Activated CD8-positive, alpha-beta T cell treated with anti-CD3 and anti-CD28 coated beads for 36 hours (primary cell): ENCODE data around the gene LETM1. TPM values are rescaled to one million over a fixed set of nuclear protein-coding genes. Genes with fewer than 3 reads are reported as not detected.

Source experiments
- ATAC-seq: fragments of 200-7000 bp; cut with Tn5 transposase; one replicate; pipeline ENCODE4 v1.10.0; 2021; ENCODE audit warnings: mild to moderate bottlenecking, moderate library complexity
- CTCF ChIA-PET: fragments of 350-600 bp; sonication (Branson Sonifier 250); formaldehyde crosslinking; loops from one replicate; lab custom pipeline; 2021; ENCODE audit warnings: antibody characterized with exemption; lab: Charles Lee
- POLR2A ChIA-PET: fragments of 350-600 bp; sonication (Branson Sonifier 250); formaldehyde crosslinking; loops from one replicate; lab custom pipeline; 2021; ENCODE audit warnings: antibody characterized with exemption; lab: Charles Lee
- DNase-seq: peaks from one replicate; pipeline ENCODE4 v3.0.0-alpha.2; 2020
- H3K27ac Mint-ChIP-seq: one replicate; pipeline ENCODE4 v1.8.0; 2021; ENCODE audit warnings: mild to moderate bottlenecking, mixed read lengths
- H3K27me3 Mint-ChIP-seq: one replicate; pipeline ENCODE4 v1.8.0; 2021; ENCODE audit warnings: mixed read lengths
- H3K36me3 Mint-ChIP-seq: one replicate; pipeline ENCODE4 v1.8.0; 2021; ENCODE audit warnings: low read depth, mixed read lengths
- H3K4me1 Mint-ChIP-seq: one replicate; pipeline ENCODE4 v1.8.0; 2021; ENCODE audit warnings: low read depth, mixed read lengths
- H3K4me3 Mint-ChIP-seq: one replicate; pipeline ENCODE4 v1.8.0; 2021; ENCODE audit warnings: mild to moderate bottlenecking, moderate library complexity, mixed read lengths
- H3K9me3 Mint-ChIP-seq: one replicate; pipeline ENCODE4 v1.8.0; 2021; ENCODE audit warnings: mixed read lengths
- intact Hi-C: fragments of 100-400 bp; cut with micrococcal nuclease; formaldehyde crosslinking; loops from one replicate; pipeline ENCODE4 v1.10.0; 2022
- total RNA-seq, 2 experiments: library from RNA; stranded (reverse); gene quantifications; one replicate each; pipeline ENCODE4 v1.2.3, GENCODE V29; 2021
- TF ChIP-seq, protein P1 (sequence below): fragments of 200-600 bp; IDR thresholded peaks from one replicate; pipeline ENCODE4 v1.8.0; 2022; ENCODE audit warnings: antibody characterized with exemption, mild to moderate bottlenecking

The LETM1 gene
- total RNA-seq, 2 experiments from 2014 or later: 49.4 to 53.2 TPM

DNA sequence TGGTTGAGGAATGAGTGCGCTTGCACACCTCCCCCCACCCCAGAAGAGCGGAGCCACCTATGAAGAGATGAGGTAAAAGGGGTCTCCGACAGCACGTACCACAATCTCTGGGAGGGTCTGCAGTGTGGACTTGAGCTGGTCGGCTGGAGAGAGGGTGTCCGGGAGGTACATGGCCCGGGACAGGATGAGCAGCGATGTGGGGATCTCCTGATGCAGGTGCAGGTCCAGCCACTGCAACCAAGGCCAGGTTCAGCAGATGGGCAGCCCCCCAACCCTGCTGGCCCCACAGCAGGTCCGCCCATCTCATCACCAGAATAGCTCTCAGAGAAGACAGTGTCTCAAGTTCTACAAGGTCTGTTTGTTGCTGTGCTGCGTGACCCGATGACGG is 32.4 kb downstream of the LETM1 start:
- H3K27ac Mint-ChIP-seq: no peak overlapping the region
- TF ChIP-seq, protein P1, sequence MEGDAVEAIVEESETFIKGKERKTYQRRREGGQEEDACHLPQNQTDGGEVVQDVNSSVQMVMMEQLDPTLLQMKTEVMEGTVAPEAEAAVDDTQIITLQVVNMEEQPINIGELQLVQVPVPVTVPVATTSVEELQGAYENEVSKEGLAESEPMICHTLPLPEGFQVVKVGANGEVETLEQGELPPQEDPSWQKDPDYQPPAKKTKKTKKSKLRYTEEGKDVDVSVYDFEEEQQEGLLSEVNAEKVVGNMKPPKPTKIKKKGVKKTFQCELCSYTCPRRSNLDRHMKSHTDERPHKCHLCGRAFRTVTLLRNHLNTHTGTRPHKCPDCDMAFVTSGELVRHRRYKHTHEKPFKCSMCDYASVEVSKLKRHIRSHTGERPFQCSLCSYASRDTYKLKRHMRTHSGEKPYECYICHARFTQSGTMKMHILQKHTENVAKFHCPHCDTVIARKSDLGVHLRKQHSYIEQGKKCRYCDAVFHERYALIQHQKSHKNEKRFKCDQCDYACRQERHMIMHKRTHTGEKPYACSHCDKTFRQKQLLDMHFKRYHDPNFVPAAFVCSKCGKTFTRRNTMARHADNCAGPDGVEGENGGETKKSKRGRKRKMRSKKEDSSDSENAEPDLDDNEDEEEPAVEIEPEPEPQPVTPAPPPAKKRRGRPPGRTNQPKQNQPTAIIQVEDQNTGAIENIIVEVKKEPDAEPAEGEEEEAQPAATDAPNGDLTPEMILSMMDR: no peak
- ChIA-PET CTCF (interaction anchor here (1.5 kb wide), 1 partner anchor 75 kb away, joined by 4 read pairs; no protein-coding TSS in a partner anchor), POLR2A (no interaction called here)
- no peaks in the 10 kb centered on the region for H3K4me1 Mint-ChIP-seq
- ATAC-seq (no peak), DNase-seq (no peak)
- intact Hi-C loops: no loop called here
- H3K9me3 Mint-ChIP-seq: no peaks in the 10 kb centered on the region
- H3K4me3 Mint-ChIP-seq: no peak overlapping the region
- no peaks in the 10 kb centered on the region for H3K27me3 Mint-ChIP-seq
- H3K36me3 Mint-ChIP-seq: peaks cover 24% of the 10 kb centered on the region

DNA sequence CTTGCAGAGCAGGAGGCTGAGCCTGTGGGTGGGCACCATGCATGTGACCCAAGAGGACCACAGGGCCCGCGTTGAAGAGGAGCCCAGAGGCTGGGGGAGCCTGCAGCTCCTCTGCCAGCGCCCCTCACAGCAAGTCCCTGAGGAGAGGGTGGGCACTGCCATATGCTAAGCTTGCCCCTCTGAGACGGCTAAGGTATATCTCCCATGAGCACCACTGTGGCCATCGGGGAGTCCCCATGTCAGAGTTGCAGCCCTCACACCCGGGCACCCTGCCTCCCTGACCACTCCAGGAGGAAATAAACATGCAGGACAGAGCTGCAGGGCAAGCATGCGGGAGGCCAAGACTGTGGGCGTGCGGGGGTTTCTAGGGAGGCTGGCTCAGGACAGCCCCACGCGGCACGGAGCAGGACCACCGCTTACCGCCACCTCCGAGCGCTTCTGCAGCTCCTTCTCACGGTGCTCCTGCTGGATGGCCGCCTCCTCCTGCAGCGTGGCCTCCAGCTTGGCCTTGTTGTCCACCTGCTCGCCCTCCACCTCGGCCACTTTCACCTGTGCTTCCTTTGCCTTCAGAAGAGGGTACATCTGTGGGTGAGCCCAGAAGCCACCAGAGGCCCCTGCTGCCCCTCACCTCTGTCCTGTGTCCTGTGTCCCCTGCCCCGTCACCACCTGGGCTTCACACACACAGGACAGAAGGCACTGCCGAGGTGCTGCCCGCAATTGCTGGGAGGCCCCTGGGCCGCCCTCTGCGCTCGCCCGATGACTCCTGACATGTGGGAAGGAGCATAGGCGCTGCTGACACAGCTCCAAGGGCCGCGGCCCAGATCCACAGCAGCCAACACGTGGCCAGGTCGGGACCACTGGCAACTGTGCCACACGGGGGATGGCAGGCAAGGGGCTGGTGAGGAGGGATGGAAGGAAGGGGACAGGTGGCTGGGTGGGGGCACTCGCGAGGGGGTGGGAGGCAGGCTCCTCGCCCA is 33.1 kb downstream of the LETM1 start:
- no peak overlapping the region for H3K27ac Mint-ChIP-seq
- TF ChIP-seq, protein P1: no peak
- POLR2A ChIA-PET: interaction anchor here (0.6 kb wide), 1 partner anchor 17 kb away, joined by 3 read pairs; no protein-coding TSS in a partner anchor
- no peak for DNase-seq
- CTCF ChIA-PET: interaction anchor here (1.5 to 2.8 kb wide), 3 partner anchors 14 to 76 kb away, joined by 4 to 11 read pairs (median 5); no protein-coding TSS in a partner anchor
- no peaks in the 10 kb centered on the region for H3K9me3 Mint-ChIP-seq
- no peak for ATAC-seq
- intact Hi-C loops: no loop called here
- peaks cover 24% of the 10 kb centered on the region for H3K36me3 Mint-ChIP-seq
- no peak overlapping the region for H3K4me3 Mint-ChIP-seq
- no peaks in the 10 kb centered on the region for H3K27me3 Mint-ChIP-seq
- H3K4me1 Mint-ChIP-seq: no peaks in the 10 kb centered on the region

DNA sequence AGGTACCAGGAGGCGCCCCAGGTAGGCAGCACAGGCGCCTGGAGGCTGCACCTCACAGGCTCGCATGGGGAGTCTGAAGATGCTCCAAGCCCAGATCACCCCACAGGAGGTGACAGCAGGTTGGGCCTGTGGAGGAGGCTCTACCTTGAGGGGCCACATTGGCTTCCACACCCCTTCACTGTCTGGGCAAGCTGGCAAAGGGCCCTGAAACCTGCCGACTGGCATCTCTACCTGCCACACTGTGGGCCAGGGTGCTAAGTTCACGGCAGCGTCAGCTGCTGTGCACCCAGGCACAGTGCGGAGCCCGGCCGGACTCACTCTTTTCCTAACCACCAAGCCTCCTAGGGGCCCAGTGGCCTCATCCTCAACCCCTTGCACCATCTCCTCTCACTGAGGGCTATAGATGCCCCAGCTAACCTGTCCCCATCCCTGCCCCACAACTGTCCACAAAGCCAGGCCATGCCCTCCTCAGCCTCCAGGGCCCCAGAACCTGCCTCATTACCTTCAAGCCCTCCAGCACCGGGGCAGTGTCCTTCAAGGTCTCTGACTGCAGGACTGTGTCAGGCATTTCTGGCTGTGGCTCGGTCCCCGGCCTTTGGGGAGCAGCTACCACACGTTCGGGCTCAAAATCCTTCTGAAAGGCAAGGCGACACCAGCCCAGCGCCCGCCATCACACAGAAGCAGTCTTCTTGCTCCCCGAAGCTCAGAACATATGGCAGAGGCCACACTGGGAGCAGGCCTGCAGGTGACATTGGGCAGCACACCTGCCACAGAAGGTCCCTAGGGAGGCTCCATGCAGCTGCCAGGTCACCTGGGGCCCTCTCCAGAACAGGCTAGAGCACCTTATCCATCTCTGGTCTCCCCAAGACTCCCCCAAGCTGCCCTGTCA is 34.0 kb downstream of the LETM1 start:
- Mint-ChIP-seq H3K9me3 (no peaks in the 10 kb centered on the region), H3K36me3 (peaks cover 22% of the 10 kb centered on the region), H3K4me1 (no peaks in the 10 kb centered on the region), H3K27ac (no peak overlapping the region), H3K27me3 (no peaks in the 10 kb centered on the region), H3K4me3 (no peak overlapping the region)
- intact Hi-C loops: no loop called here
- ChIA-PET CTCF (interaction anchor here (1.6 to 2.8 kb wide), 2 partner anchors 13 to 77 kb away, joined by 5 to 11 read pairs; no protein-coding TSS in a partner anchor), POLR2A (interaction anchor here (0.6 kb wide), 1 partner anchor 16 kb away, joined by 3 read pairs; no protein-coding TSS in a partner anchor)
- no peak for DNase-seq
- ATAC-seq: no peak
- TF ChIP-seq, protein P1: no peak

DNA sequence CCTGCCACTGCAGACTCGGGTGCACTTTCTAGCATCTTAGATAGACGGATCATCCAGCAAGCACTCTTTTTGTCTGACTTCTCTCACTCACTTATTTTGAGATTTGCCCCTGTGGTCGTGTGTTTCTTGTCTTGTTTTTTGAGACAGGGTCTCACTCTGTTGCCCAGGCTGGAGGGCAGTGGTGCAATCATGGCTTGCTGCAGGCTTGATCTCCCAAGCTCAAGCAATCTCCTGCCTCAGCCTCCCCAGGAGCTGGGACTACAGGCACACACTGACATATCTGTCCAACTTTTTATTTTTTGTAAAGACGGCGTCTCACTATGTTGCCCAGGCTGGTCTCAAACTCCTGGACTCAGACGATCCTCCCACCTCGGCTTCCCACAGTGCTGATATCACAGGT is 36.1 kb downstream of the LETM1 start:
- Mint-ChIP-seq H3K36me3 (peaks cover 24% of the 10 kb centered on the region), H3K27me3 (no peaks in the 10 kb centered on the region), H3K4me1 (no peaks in the 10 kb centered on the region), H3K9me3 (no peaks in the 10 kb centered on the region), H3K4me3 (no peak overlapping the region), H3K27ac (no peak overlapping the region)
- no peak for ATAC-seq
- no peak for DNase-seq
- TF ChIP-seq, protein P1: no peak
- CTCF ChIA-PET: interaction anchor here (1.0 to 2.8 kb wide), 3 partner anchors 9 to 11 kb away, joined by 3 to 11 read pairs (median 4); no protein-coding TSS in a partner anchor
- intact Hi-C loops: no loop called here
- POLR2A ChIA-PET: no interaction called here
